ENCODE data around the gene ZBTB47.
A peak's percentile ranks its signal among the peaks of the same experiment; 100 is the strongest.

The ZBTB47 gene

GRCh38 chr3:42691816-42692666 is 38.5 kb downstream of the ZBTB47 start:
- no peaks in the 10 kb centered on the region for H3K9me3 ChIP-seq
- peaks cover 0 to under 1% of the 10 kb centered on the region in 2 donors for H3K27me3 ChIP-seq
- peak; percentile 14 to 38 for DNase-seq
- intact Hi-C loops (cut with DNase I; ENCODE audit: low total_unique reads), result loop anchor here (10.0 kb wide), 1 partner anchor 413 kb away; the partner anchor contains the start of gene POMGNT2
- H3K27ac ChIP-seq, result no peak overlapping the region
- TF ChIP-seq CTCF (IDR thresholded peaks at IDR 0.05), result no peak
- H3K4me1 ChIP-seq, result no peaks in the 10 kb centered on the region
- H3K36me3 ChIP-seq, result no peaks in the 10 kb centered on the region
- H3K4me3 ChIP-seq, result no peak overlapping the region

DNA sequence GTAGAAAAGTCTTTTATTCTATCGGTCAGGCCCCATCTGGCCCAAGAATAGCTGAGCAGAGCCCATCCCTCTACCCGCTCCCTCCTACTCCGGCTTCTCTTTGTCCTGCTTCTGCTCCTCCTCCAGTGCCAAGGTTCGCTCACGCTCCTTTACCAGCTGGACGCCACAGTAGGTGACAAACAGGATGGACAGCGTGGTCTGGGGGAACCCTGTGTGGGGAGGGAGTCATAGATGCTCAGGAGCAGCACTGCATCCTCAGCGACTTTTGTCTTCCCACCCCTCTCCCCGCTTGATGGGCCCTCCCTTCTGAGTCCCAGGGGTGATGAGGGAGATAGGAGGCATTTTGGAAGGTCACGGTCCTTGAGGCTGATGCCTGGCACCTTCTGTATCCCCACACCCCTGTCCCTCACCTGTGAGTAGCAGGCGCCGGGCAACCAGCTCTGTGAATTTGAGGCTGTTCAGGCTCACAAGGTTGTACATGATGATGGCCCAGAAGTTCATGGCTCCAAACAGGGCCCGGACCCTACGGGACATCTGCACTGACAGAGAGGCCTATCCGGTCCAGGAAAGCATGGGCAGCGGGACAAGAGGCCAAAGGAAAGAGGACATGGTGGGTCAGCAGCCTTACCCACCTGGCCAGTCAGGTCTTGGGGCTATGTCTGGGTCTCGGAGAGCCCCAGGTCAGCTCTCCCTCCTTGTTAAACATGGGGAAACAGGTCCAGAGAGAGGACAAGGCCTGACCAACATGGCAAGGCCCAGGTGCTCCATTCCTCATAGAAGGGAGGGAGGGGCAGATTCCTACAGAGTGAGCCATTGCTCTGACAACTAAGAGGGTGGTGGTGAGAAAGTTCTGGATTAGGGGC is 39.4 kb downstream of the ZBTB47 start:
- H3K4me3 ChIP-seq, result no peak overlapping the region
- no peaks in the 10 kb centered on the region for H3K36me3 ChIP-seq
- no peaks in the 10 kb centered on the region for H3K4me1 ChIP-seq
- H3K27me3 ChIP-seq, result peaks cover 0 to 4% of the 10 kb centered on the region in 2 donors
- intact Hi-C loops (cut with DNase I; ENCODE audit: low total_unique reads), result loop anchor here (10.0 kb wide), 1 partner anchor 412 kb away; the partner anchor contains the start of gene POMGNT2
- H3K9me3 ChIP-seq, result no peaks in the 10 kb centered on the region
- DNase-seq, result peak; percentile 14 to 49
- no peak overlapping the region for H3K27ac ChIP-seq
- no peak for TF ChIP-seq CTCF (IDR thresholded peaks at IDR 0.05)

- H3K4me3 ChIP-seq, result no peak overlapping the region
- H3K4me1 ChIP-seq, result no peaks in the 10 kb centered on the region
- H3K27ac ChIP-seq, result no peak overlapping the region
- DNase-seq, result peak; percentile 17 to 46
- H3K36me3 ChIP-seq, result no peaks in the 10 kb centered on the region
- TF ChIP-seq CTCF (IDR thresholded peaks at IDR 0.05), result no peak
- H3K9me3 ChIP-seq, result no peaks in the 10 kb centered on the region
- intact Hi-C loops (cut with DNase I; ENCODE audit: low total_unique reads), result loop anchor here (10.0 kb wide), 1 partner anchor 411 kb away; the partner anchor contains the start of gene POMGNT2
- peaks cover 0 to 4% of the 10 kb centered on the region in 2 donors for H3K27me3 ChIP-seq
These were observed 40.0 kb downstream of the ZBTB47 start for GRCh38 chr3:42693530-42693930.

GRCh38 chr3:42694366-42694765 is 40.9 kb downstream of the ZBTB47 start:
- no peaks in the 10 kb centered on the region for H3K36me3 ChIP-seq
- intact Hi-C loops (cut with DNase I; ENCODE audit: low total_unique reads), result loop anchor here (10.0 kb wide), 1 partner anchor 410 kb away; the partner anchor contains the start of gene POMGNT2
- peak in 1 of 2 donors; percentile 8 for DNase-seq
- peaks cover 0 to 4% of the 10 kb centered on the region in 2 donors for H3K27me3 ChIP-seq
- H3K27ac ChIP-seq, result no peak overlapping the region
- H3K4me1 ChIP-seq, result no peaks in the 10 kb centered on the region
- no peaks in the 10 kb centered on the region for H3K9me3 ChIP-seq
- no peak overlapping the region for H3K4me3 ChIP-seq
- no peak for TF ChIP-seq CTCF (IDR thresholded peaks at IDR 0.05)
